Endothelial cell of umbilical vein (primary cell): ENCODE measurements around the gene CACNA2D3. TPM values are rescaled to one million over a fixed set of nuclear protein-coding genes. Genes with fewer than 3 reads are reported as not detected.

ENCODE experiments used
- BruUV-seq: library from RNA; stranded (reverse); fragments of 400-500 nt; replicated peaks from 2 replicates; lab custom pipeline; 2021; lab: Mats Ljungman, UMichigan
- CTCF ChIA-PET: fragments of 300-600, 350-600 bp; sonication (Branson Sonifier 250); formaldehyde crosslinking; loops from one replicate; lab custom pipeline; 2021; ENCODE audit warnings: antibody characterized with exemption, inconsistent platforms; lab: Charles Lee
- POLR2A ChIA-PET: fragments of 300-600, 350-600 bp; sonication (Branson Sonifier 250); formaldehyde crosslinking; loops from one replicate; lab custom pipeline; 2021; ENCODE audit warnings: antibody characterized with exemption, inconsistent platforms; lab: Charles Lee
- DNase-seq: peaks from one replicate; pipeline ENCODE4 v3.0.0-alpha.2; 2011; ENCODE audit warnings: low read depth, low spot score
- FAIRE-seq: peaks from 2 replicates; lab custom pipeline; 2011; peaks lifted over from hg19 to GRCh38; lab: Jason Lieb, UNC
- H2AFZ ChIP-seq: 2 replicates; pipeline ENCODE4 v1.6.0; 2012; ENCODE audit warnings: low read depth, low read length, control low read depth, inconsistent platforms
- H3K27ac ChIP-seq: 2 replicates; pipeline ENCODE4 v1.5.1; 2011; ENCODE audit warnings: low read depth, mild to moderate bottlenecking, control low read depth, low read length, moderate library complexity; ENCODE audit not compliant: insufficient read depth
- H3K27me3 ChIP-seq, 2 experiments: 2 replicates each; pipeline versions ENCODE4 v1.6.0 to v1.6.1; 2011; ENCODE audit warnings: low read length in 2 of 2, mixed read lengths in 1 of 2; ENCODE audit not compliant: control insufficient read depth in 2 of 2, insufficient read depth in 2 of 2
- H3K36me3 ChIP-seq, 2 experiments: 2 replicates in 1 of 2; 3 replicates in 1 of 2; pipeline ENCODE4 v1.5.1; 2011; ENCODE audit warnings: low read length in 2 of 2, mild to moderate bottlenecking in 1 of 2, moderate library complexity in 1 of 2; ENCODE audit not compliant: control insufficient read depth in 2 of 2, insufficient read depth in 2 of 2; ENCODE audit errors: extremely low read depth in 1 of 2
- H3K4me1 ChIP-seq: 3 replicates; pipeline ENCODE4 v1.5.1; 2011; ENCODE audit warnings: mild to moderate bottlenecking, low read length; ENCODE audit not compliant: control insufficient read depth, insufficient read depth; ENCODE audit errors: extremely low read depth
- H3K4me2 ChIP-seq: 2 replicates; pipeline ENCODE4 v1.6.1; 2011; ENCODE audit warnings: low read length, control low read depth, mixed read lengths; ENCODE audit not compliant: insufficient read depth
- H3K4me3 ChIP-seq, 3 experiments: fragments of 200-600 bp in 1 of 3; sonication (generic), shearing (Covaris generic) in 1 of 3; replicated peaks in 1 of 3; 2 replicates each; pipeline ENCODE4 v1.5.1; 2011 to 2016; ENCODE audit warnings: control low read depth in 3 of 3, low read length in 3 of 3, mild to moderate bottlenecking in 2 of 3, inconsistent platforms in 1 of 3, low read depth in 1 of 3, moderate library complexity in 1 of 3; ENCODE audit not compliant: insufficient read depth in 1 of 3
- H3K79me2 ChIP-seq: 2 replicates; pipeline ENCODE4 v1.6.0; 2012; ENCODE audit warnings: low read length, inconsistent platforms; ENCODE audit not compliant: control insufficient read depth, insufficient read depth
- H3K9ac ChIP-seq: replicated peaks from 2 replicates; pipeline ENCODE3; 2011; ENCODE audit warnings: low read length, control low read depth; ENCODE audit not compliant: insufficient read depth; ENCODE audit errors: extremely low read depth
- H3K9me1 ChIP-seq: replicated peaks from 3 replicates; pipeline ENCODE4 v1.6.0; 2011; ENCODE audit warnings: mild to moderate bottlenecking, low read length; ENCODE audit not compliant: control insufficient read depth, insufficient read depth; ENCODE audit errors: extremely low read depth
- H3K9me3 ChIP-seq: replicated peaks from 2 replicates; pipeline ENCODE4 v1.5.1; 2012; ENCODE audit warnings: low read length, inconsistent platforms; ENCODE audit not compliant: control insufficient read depth, insufficient read depth
- H4K20me1 ChIP-seq: replicated peaks from 2 replicates; pipeline ENCODE3; 2011; ENCODE audit warnings: mild to moderate bottlenecking, low read length; ENCODE audit not compliant: control insufficient read depth, insufficient read depth; ENCODE audit errors: extremely low read depth
- EZH2 ChIP-seq: IDR thresholded peaks from 2 replicates; pipeline ENCODE4 v1.6.1; 2012; ENCODE audit warnings: borderline replicate concordance, low read depth, mild to moderate bottlenecking, moderate library complexity, low read length, inconsistent platforms; ENCODE audit not compliant: severe bottlenecking
- FOS ChIP-seq: IDR thresholded peaks from 2 replicates; pipeline ENCODE4 v1.6.1; 2011; ENCODE audit warnings: mild to moderate bottlenecking, low read length, moderate library complexity, borderline replicate concordance; ENCODE audit not compliant: insufficient read depth
- GATA2 ChIP-seq: IDR thresholded peaks from 2 replicates; pipeline ENCODE4 v1.7.0; 2011; ENCODE audit warnings: low read depth, mild to moderate bottlenecking, moderate library complexity, mixed read lengths, low read length; ENCODE audit not compliant: insufficient read length, insufficient read depth
- JUN ChIP-seq: IDR thresholded peaks from 2 replicates; pipeline ENCODE4 v1.6.1; 2011; ENCODE audit warnings: borderline replicate concordance, low read depth; ENCODE audit not compliant: insufficient read length, insufficient read depth
- MYC ChIP-seq: IDR thresholded peaks from one replicate; pipeline ENCODE4 v1.6.1; 2011; ENCODE audit warnings: mild to moderate bottlenecking, low read depth, low read length
- POLR2A ChIP-seq: IDR thresholded peaks from 2 replicates; pipeline ENCODE4 v1.6.1; 2012; ENCODE audit warnings: low read depth, mild to moderate bottlenecking, control low read depth, low read length
- POLR2AphosphoS5 ChIP-seq: IDR thresholded peaks from 2 replicates; pipeline ENCODE4 v1.6.1; 2012; ENCODE audit warnings: low read depth, mild to moderate bottlenecking, control low read depth, low read length, moderate library complexity; ENCODE audit not compliant: insufficient read depth
- dilution Hi-C: fragments of 300-500 bp; cut with MboI; formaldehyde crosslinking; loops from one replicate; pipeline ENCODE4 v1.15.0; 2019; ENCODE audit warnings: low sequenced_read_pairs; ENCODE audit not compliant: extremely low pct_ligation_motif_present
- intact Hi-C: fragments of 100-400 bp; cut with micrococcal nuclease; formaldehyde crosslinking; loops from one replicate; pipeline ENCODE4 v1.10.0; 2022
- polyA plus RNA-seq, 4 experiments: library from polyadenylated mRNA; depleted of rRNA in 3 of 4; stranded (reverse) in 3 of 4; unstranded in 1 of 4; fragments of >200 nt; gene quantifications; 2 replicates each; pipeline versions ENCODE4 v1.2.1 to v1.2.3, GENCODE V29; 2011 to 2012; ENCODE audit warnings: missing spikeins in 1 of 4
- total RNA-seq: library from RNA; stranded (reverse); gene quantifications from 2 replicates; pipeline ENCODE4 v1.2.3, GENCODE V29; 2021
- TF ChIP-seq, protein P1 (sequence below), 2 donors: IDR thresholded peaks; 1 replicate in 1 of 2; 2 replicates in 1 of 2; pipeline ENCODE4 v1.5.1; 2011; ENCODE audit warnings: low read length in 2 of 2, mild to moderate bottlenecking in 2 of 2, moderate library complexity in 2 of 2, control low read depth in 1 of 2, inconsistent platforms in 1 of 2, low read depth in 1 of 2; ENCODE audit not compliant: insufficient read depth in 1 of 2; ENCODE audit errors: extremely low read depth in 1 of 2
- TF ChIP-seq, protein P2 (sequence below): IDR thresholded peaks from 2 replicates; pipeline ENCODE4 v1.6.1; 2011; ENCODE audit not compliant: insufficient read depth, insufficient read length

Gene CACNA2D3
- total and polyA plus RNA-seq, 2 donors (not counting 3 experiments of a cell fraction or from before 2014, with no cell fraction given), result not detected

DNA sequence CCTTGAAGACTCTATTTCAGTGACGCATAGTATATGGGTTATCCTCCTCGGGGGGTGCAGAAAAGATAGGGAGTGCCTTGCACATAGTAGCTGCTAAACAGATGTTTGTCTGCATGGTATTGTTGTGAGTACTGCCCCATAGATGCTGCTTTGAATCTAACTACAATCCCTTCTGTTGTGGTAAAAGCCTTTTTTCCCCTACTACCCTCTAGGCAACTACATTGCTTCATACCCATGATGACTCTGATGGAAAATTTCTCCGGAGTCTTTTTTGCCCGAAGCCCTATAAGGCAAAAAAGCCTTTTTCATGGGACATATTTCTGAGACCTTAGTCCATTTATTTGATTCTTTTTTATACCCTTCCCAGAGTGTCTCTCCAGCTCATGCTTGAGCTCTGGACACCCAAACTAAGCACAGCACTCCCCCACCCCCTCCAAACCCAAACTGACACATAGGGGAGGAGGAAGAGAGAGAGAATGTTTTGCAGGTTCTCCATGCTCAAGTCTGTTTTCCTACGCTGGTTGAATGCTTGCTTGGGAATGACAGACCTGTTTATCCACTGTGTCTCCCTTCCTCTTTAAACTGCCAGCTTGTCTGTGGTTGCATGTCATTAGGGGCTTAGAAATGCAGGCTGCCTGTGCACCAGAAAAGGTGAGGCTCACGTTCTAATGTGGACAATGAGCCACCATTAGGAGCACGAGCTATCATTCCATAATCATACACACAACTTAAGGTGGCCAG lies 752.6 kb downstream of the CACNA2D3 start:
- Histone ChIP-seq H3K27me3 (no peaks in the 10 kb centered on the region), H3K4me1 (no peaks in the 10 kb centered on the region), H4K20me1 (no peaks in the 10 kb centered on the region), H3K36me3 (no peaks in the 10 kb centered on the region), H3K4me2 (no peak overlapping the region), H3K79me2 (no peaks in the 10 kb centered on the region), H2AFZ (no peak overlapping the region), H3K4me3 (no peak overlapping the region), H3K9me1 (no peaks in the 10 kb centered on the region), H3K27ac (no peak overlapping the region), H3K9me3 (peaks cover 6% of the 10 kb centered on the region), H3K9ac (no peak overlapping the region)
- TF ChIP-seq, protein P1, sequence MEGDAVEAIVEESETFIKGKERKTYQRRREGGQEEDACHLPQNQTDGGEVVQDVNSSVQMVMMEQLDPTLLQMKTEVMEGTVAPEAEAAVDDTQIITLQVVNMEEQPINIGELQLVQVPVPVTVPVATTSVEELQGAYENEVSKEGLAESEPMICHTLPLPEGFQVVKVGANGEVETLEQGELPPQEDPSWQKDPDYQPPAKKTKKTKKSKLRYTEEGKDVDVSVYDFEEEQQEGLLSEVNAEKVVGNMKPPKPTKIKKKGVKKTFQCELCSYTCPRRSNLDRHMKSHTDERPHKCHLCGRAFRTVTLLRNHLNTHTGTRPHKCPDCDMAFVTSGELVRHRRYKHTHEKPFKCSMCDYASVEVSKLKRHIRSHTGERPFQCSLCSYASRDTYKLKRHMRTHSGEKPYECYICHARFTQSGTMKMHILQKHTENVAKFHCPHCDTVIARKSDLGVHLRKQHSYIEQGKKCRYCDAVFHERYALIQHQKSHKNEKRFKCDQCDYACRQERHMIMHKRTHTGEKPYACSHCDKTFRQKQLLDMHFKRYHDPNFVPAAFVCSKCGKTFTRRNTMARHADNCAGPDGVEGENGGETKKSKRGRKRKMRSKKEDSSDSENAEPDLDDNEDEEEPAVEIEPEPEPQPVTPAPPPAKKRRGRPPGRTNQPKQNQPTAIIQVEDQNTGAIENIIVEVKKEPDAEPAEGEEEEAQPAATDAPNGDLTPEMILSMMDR (IDR thresholded peaks at IDR 0.05; ENCODE audit: extremely low read depth in 1 of 2, insufficient read depth in 1 of 2, low read depth in 1 of 2, low read length in 2 of 2), result no peak
- TF ChIP-seq POLR2A (no peak), POLR2AphosphoS5 (no peak), EZH2 (no peak), MYC (no peak), JUN (no peak), GATA2 (no peak), FOS (no peak)
- TF ChIP-seq, protein P2, sequence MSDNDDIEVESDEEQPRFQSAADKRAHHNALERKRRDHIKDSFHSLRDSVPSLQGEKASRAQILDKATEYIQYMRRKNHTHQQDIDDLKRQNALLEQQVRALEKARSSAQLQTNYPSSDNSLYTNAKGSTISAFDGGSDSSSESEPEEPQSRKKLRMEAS, result no peak
- dilution Hi-C loops (no loop called here), intact Hi-C loops (no loop called here)
- DNase-seq (no peak), FAIRE-seq (no peak)
- ChIA-PET POLR2A (no interaction called here), CTCF (no interaction called here)
- no TSS peak for BruUV-seq
